Skeletal muscle tissue (tissue), 4 donors: ENCODE measurements around the gene VARS2. TPM values are rescaled to one million over a fixed set of nuclear protein-coding genes. Genes with fewer than 3 reads are reported as not detected.
"Not testable (repeated sequence)": the region's sequence is repeated elsewhere in the genome, so short reads cannot be mapped to it uniquely, and the experiment has no call there.

Source experiments
- H3K27ac ChIP-seq: one replicate; pipeline ENCODE4 v1.7.0; 2013; ENCODE audit warnings: mild to moderate bottlenecking, low read depth, low read length, inconsistent platforms
- H3K27me3 ChIP-seq, 3 donors: one replicate each; pipeline ENCODE4 v1.7.0; 2013; ENCODE audit warnings: low read length in 3 of 3; ENCODE audit not compliant: control insufficient read depth in 3 of 3, insufficient read depth in 3 of 3
- H3K36me3 ChIP-seq, 3 donors: one replicate each; pipeline ENCODE4 v1.7.0; 2013; ENCODE audit warnings: low read length in 3 of 3; ENCODE audit not compliant: control insufficient read depth in 3 of 3, insufficient read depth in 3 of 3
- H3K4me1 ChIP-seq, 3 donors: one replicate each; pipeline ENCODE4 v1.7.0; 2013; ENCODE audit warnings: low read length in 3 of 3, mild to moderate bottlenecking in 3 of 3; ENCODE audit not compliant: control insufficient read depth in 3 of 3, insufficient read depth in 3 of 3
- H3K4me3 ChIP-seq, 3 donors: one replicate each; pipeline ENCODE4 v1.7.0; 2013; ENCODE audit warnings: low read length in 3 of 3
- H3K9ac ChIP-seq, 3 donors: one replicate each; pipeline ENCODE4 v1.7.0; 2013; ENCODE audit warnings: low read length in 3 of 3, mild to moderate bottlenecking in 3 of 3, moderate library complexity in 2 of 3, low read depth in 1 of 3
- H3K9me3 ChIP-seq, 3 donors: one replicate each; pipeline ENCODE4 v1.7.0; 2013; ENCODE audit warnings: low read length in 3 of 3; ENCODE audit not compliant: control insufficient read depth in 3 of 3
- total RNA-seq: library from RNA; depleted of rRNA; stranded (reverse); fragments of >200 nt; gene quantifications from one replicate; pipeline ENCODE4 v1.2.3, GENCODE V29; 2014
- donor health status: Osteomylitis.

The VARS2 gene
- total RNA-seq, result 12.5 TPM

DNA sequence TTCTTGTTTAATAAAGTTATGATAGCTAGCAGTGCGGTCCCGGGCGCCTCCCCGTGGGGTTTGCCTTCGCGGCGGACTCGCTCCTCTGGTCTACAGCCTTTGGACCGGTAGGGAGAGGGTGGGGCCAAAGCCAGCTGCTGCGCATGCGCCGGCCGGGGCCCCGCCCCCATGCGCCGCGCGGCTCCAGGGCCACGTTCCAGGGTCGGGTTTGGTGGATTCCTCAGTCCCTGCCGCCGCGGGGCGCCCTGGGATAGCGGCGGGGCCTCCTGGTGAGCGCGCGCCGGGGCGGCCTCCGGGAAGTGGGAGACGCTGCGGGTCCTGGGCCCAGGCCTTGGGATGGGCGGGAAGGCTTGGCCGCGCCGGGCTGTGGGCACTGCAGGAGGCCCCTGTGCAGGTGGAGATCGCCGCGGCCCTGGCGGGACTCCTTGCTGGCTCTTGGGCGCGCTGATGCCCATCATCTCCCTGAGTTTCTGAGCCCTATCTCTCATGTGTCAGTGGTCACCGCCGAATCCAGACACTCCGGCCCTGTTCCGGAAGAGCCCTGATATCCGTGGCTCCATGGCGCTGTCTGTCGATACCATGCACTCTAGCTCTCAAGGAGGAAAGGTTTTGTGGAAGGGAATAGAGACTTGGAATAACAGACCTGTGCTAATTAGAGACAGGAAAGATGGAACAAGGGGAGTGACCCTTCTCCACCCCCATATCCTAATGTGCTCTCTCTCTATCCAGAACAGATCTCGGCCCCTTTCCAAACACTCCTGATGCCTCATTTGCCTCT, at the start of gene VARS2:
VARS2 (plus strand) TSS at position 163 of the 778 bp plus-strand sequence; CDS start at position 762, 599 bp downstream.
- peaks cover 38 to 53% (median 46%) of the 10 kb centered on the region in 3 donors for H3K36me3 ChIP-seq
- H3K9me3 ChIP-seq, result no peaks in the 10 kb centered on the region
- no peaks in the 10 kb centered on the region for H3K27me3 ChIP-seq
- H3K27ac ChIP-seq, result peak within 1 kb of the TSS; percentile 93
- peak within 1 kb of the TSS; percentile 94 to 96 (median 95) for H3K9ac ChIP-seq
- peaks cover 24 to 34% (median 33%) of the 10 kb centered on the region in 3 donors for H3K4me1 ChIP-seq
- peak within 1 kb of the TSS; percentile 78 to 86 (median 83) for H3K4me3 ChIP-seq

DNA sequence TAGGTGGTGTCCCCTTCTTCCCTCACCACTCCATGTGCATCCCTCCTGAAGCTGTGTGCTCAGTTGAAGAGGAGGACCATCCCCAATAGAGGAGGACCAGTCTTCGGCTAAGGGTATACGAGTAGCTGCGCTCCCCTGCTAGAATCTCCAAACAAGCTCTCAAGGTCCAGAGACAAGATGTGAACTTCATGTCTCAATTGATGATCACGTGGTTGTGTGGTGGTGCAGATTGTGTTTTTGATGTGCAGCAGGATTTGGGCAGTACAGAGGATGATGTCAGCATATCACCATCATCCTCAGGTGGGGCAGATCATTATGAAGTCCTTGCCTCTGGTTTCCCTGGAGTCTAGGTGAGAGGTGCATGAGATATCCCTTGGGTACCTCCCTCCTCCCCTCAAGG, 49.7 kb upstream of the VARS2 start:
- Histone ChIP-seq H3K36me3 (no peaks in the 10 kb centered on the region), H3K9me3 (no peaks in the 10 kb centered on the region)

DNA sequence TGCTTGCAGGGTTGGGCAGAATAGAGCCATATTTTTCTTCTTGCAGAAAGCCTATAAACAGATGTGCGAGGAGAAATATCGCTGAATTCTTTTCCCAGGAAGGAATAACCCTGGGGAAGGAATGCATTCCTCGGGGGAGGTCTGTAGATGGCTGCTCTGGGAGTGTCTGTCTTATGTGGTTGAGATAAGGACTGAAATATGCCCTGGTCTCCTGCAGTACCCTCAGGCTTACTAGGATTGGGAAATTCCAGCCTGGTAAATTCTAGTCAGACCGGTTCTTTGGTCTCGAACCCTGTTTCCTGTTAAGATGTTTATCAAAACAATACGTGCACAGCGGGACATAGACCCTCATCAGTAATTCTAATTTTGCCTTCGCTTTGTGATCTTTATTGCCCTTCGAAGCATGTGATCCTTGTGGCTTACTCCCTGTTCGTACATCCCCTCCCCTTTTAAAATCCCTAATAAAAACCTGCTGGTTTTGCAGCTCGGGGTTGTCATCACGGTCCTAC, 44.7 kb upstream of the VARS2 start:
- H3K36me3 ChIP-seq, H3K4me1 ChIP-seq, H3K4me3 ChIP-seq, H3K9me3 ChIP-seq, H3K27me3 ChIP-seq, H3K9ac ChIP-seq, H3K27ac ChIP-seq: not testable (repeated sequence)

More for the DNA sequence above, 49.7 kb upstream of the VARS2 start:
- Histone ChIP-seq H3K27me3 (no peaks in the 10 kb centered on the region), H3K4me1 (no peaks in the 10 kb centered on the region), H3K9ac (no peak overlapping the region), H3K4me3 (no peak overlapping the region), H3K27ac (no peak overlapping the region)

DNA sequence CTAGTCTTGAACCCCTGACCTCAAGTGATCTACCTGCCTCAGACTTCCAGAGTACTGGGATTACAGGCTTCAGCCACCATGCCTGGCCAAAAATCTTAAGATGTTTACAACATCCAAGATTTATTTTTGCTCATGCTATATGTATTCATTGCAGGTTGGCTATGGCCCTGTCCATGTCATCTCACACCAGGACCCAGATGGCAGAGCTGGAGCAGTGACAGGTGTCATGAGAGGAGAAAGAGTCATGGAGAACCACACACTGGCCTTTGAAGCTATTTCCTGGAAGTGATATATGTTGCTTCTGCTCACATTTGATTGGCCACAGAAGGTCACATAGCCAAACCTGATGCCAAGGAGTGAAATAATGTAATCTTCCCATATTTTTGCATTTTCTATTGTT, 43.5 kb upstream of the VARS2 start:
- Histone ChIP-seq H3K27ac (no peak overlapping the region), H3K9me3 (no peaks in the 10 kb centered on the region), H3K4me3 (no peak overlapping the region), H3K4me1 (peaks cover 0 to 2% (median 0%) of the 10 kb centered on the region in 3 donors), H3K36me3 (no peaks in the 10 kb centered on the region), H3K27me3 (no peaks in the 10 kb centered on the region), H3K9ac (no peak overlapping the region)

DNA sequence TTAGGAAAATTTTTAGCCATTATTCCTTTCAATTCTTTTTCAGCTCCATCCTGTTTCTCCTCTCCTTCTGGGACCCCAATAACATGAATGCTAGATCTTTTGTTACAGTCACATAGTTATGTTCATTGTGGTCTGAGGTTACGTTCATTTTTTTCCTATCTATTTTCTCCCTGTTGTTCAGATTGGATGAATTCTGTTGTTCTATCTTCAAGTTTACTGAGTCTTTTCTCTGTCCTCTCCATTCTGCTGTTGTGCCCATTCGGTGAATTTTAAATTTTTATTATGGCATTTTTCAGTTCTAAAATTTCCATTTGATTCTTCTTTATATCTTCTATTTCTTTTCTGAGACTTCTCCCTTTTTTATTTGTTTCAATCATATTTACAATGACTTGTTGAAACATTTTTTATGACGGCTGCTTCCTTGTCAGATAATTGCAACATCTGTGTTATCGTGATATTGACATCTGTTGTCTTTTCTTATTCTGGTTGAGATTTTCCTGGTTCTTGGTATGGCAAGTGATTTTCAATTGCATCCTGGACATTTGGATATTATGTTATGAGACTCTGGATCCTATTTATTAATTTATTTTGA, 42.4 kb upstream of the VARS2 start:
- Histone ChIP-seq H3K9me3 (no peaks in the 10 kb centered on the region), H3K4me1 (peaks cover 4 to 9% (median 4%) of the 10 kb centered on the region in 3 donors), H3K36me3 (no peaks in the 10 kb centered on the region), H3K27me3 (no peaks in the 10 kb centered on the region), H3K27ac (no peak overlapping the region), H3K9ac (no peak overlapping the region), H3K4me3 (no peak overlapping the region)

DNA sequence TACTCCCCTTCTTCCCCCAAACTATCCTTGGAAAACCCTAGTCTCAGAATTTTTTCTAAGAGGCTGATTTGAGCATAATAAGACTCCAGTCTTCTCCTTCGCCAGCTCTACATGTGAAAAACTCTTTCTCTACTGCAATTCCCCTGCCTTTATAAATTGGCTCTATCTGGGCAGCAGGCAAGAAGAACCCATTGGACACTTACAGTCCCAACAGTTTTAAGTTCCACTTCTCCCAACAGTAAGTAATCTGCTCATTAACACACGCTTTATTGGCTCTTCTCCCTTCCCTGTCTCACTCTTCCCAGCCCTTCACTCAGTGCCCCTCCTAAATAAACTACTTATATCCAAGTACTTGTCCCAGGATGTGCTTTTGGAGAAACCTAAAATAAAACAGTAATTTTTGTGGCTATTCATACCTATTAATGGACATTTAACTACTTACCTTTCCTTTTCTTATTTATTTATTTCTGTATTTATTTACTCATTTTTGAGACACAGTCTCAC, 40.8 kb upstream of the VARS2 start:
- Histone ChIP-seq H3K27me3 (no peaks in the 10 kb centered on the region), H3K36me3 (no peaks in the 10 kb centered on the region), H3K27ac (no peak overlapping the region), H3K4me3 (no peak overlapping the region), H3K9me3 (no peaks in the 10 kb centered on the region), H3K9ac (no peak overlapping the region), H3K4me1 (peaks cover 13 to 21% (median 17%) of the 10 kb centered on the region in 3 donors)

DNA sequence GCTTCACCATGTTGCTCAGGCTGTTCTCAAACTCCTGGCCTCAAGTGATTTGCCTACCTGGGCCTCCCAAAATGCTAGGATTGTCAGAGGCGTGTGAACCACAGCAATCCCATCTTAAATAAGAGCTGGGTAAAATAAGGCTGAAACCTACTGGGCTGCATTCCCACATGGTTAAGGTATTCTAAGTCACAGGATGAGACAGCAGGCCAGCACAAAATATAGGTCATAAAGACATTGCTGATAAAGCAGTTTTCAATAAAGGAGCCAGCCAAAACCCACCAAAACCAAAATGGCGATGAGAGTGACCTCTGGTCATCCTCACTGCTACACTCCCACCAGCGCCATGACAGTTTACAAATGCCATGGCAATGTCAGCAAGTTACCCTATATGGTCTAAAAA, 40.2 kb upstream of the VARS2 start:
- not testable (repeated sequence) for H3K4me3 ChIP-seq, H3K36me3 ChIP-seq, H3K9me3 ChIP-seq, H3K27me3 ChIP-seq, H3K9ac ChIP-seq, H3K27ac ChIP-seq
- peaks cover 16 to 27% (median 23%) of the 10 kb centered on the region in 3 donors for H3K4me1 ChIP-seq

DNA sequence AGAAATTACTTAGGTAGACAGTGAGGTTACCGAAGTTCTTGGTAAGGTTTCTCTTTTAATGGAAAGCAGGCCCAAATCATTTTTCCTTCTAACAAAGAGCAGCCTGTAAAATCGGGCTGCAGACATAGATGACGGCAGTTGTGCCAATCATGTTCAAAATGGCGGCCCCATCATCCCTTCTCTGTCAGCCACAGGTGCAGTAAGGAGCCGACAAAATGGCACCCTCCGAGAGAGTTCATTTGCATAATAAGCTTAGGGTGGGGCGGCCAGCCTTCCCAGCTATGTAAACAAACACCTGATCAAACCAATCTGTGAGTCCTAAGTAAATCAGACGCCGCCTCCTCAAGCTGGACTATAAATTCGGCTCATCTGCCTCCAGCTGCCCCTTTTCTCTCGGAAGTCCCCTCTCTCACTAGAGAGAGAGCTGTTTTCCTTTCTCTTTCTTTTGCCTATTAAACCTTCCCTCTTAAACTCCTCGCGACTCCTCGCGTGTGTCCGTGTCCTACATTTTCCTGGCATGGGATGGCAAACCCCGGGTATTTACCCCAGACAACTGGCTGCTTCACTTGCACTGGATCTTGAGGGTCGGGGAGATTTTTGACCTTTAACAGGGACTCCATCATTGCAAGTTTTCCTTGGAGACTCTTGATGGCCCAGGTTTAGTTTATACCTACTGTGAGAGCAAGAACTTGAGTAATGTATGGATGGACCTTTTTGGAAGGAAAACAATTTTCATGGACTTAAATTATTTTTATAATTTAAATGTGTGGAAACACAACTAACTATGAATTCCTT, 38.6 kb upstream of the VARS2 start:
- no peaks in the 10 kb centered on the region for H3K36me3 ChIP-seq
- H3K4me1 ChIP-seq, result peaks cover 16 to 30% (median 28%) of the 10 kb centered on the region in 3 donors
- no peak overlapping the region for H3K9ac ChIP-seq
- no peak overlapping the region for H3K4me3 ChIP-seq
- H3K9me3 ChIP-seq, result no peaks in the 10 kb centered on the region
- H3K27me3 ChIP-seq, result no peaks in the 10 kb centered on the region
- no peak overlapping the region for H3K27ac ChIP-seq

DNA sequence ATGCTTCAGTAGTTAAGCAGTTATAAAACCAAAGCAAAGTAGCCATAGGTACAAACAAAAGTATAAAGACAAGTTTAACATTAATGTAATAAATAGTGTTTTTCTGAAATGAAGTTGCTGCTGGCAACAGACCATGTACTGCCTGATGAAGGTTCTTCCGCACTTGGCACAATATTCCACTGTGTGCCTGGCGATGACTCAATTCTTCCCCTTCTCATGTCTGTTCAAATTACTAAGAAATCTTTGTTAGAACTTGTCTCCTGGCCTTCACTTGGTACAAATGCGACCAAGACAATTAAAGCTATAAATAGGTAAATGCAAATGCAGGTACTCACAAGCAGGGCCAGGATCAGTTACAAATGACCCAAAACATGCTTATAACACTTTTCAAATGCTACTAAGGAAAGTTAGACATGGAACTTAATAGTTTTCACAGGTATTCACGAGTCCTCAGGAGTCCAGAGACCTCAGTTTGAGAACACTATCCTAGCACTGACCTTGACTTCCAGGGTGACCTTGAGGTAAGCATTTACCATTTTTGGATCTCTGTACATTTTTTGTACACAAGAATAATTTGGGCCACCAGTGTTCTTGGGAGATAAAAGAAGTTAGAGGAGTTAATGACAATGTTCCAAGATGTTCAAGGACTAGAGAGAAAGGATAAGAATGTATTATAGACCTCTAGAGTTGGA, 37.9 kb upstream of the VARS2 start:
- H3K27ac ChIP-seq, result peak overlapping the region; percentile 91
- no peaks in the 10 kb centered on the region for H3K36me3 ChIP-seq
- H3K9ac ChIP-seq, result no peak overlapping the region

More for the DNA sequence above, 37.9 kb upstream of the VARS2 start:
- no peaks in the 10 kb centered on the region for H3K9me3 ChIP-seq
- peaks cover 16 to 30% (median 28%) of the 10 kb centered on the region in 3 donors for H3K4me1 ChIP-seq
- no peaks in the 10 kb centered on the region for H3K27me3 ChIP-seq
- no peak overlapping the region for H3K4me3 ChIP-seq
